ENCODE measurements around the gene FMNL2.

GRCh38 chr2:152553518-152553917, 218.5 kb downstream of the FMNL2 start:
- TF ChIP-seq, protein P1, sequence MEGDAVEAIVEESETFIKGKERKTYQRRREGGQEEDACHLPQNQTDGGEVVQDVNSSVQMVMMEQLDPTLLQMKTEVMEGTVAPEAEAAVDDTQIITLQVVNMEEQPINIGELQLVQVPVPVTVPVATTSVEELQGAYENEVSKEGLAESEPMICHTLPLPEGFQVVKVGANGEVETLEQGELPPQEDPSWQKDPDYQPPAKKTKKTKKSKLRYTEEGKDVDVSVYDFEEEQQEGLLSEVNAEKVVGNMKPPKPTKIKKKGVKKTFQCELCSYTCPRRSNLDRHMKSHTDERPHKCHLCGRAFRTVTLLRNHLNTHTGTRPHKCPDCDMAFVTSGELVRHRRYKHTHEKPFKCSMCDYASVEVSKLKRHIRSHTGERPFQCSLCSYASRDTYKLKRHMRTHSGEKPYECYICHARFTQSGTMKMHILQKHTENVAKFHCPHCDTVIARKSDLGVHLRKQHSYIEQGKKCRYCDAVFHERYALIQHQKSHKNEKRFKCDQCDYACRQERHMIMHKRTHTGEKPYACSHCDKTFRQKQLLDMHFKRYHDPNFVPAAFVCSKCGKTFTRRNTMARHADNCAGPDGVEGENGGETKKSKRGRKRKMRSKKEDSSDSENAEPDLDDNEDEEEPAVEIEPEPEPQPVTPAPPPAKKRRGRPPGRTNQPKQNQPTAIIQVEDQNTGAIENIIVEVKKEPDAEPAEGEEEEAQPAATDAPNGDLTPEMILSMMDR (IDR thresholded peaks at IDR 0.05; ENCODE audit: borderline replicate concordance, extremely low read depth, low read length, poor library complexity, severe bottlenecking), result no peak
- no peak for TF ChIP-seq EZH2 (IDR thresholded peaks at IDR 0.05; ENCODE audit: borderline replicate concordance, low read depth, low read length, severe bottlenecking)
